ENCODE results near the gene SERHL2.

SERHL2 gene

GRCh38 chr22:42622061-42622710, 68.4 kb downstream of the SERHL2 start:
- no peaks in the 10 kb centered on the region for H4K20me1 ChIP-seq (ENCODE audit: low read depth, low read length)
- no peak overlapping the region for H3K4me3 ChIP-seq (ENCODE audit: insufficient read depth, low read length, poor library complexity, severe bottlenecking)
- no peak overlapping the region for H3K9ac ChIP-seq (ENCODE audit: low read length)
- H3K9me2 ChIP-seq (replicated peaks; ENCODE audit: insufficient read depth, low read length) = no peaks in the 10 kb centered on the region
- no peak overlapping the region for H2AFZ ChIP-seq (ENCODE audit: low read depth, low read length, severe bottlenecking)
- H3F3A ChIP-seq (ENCODE audit: insufficient read depth) = no peaks in the 10 kb centered on the region; the same call in 1 of the 2 replicates
- H3K36me3 ChIP-seq (ENCODE audit: low read length) = no peaks in the 10 kb centered on the region
- H3K9me3 ChIP-seq (ENCODE audit: insufficient read depth, low read length) = no peaks in the 10 kb centered on the region
- no peak for TF ChIP-seq EZH2phosphoT487 (conservative IDR thresholded peaks at IDR 0.05; ENCODE audit: low read length)
- TF ChIP-seq, protein P1, sequence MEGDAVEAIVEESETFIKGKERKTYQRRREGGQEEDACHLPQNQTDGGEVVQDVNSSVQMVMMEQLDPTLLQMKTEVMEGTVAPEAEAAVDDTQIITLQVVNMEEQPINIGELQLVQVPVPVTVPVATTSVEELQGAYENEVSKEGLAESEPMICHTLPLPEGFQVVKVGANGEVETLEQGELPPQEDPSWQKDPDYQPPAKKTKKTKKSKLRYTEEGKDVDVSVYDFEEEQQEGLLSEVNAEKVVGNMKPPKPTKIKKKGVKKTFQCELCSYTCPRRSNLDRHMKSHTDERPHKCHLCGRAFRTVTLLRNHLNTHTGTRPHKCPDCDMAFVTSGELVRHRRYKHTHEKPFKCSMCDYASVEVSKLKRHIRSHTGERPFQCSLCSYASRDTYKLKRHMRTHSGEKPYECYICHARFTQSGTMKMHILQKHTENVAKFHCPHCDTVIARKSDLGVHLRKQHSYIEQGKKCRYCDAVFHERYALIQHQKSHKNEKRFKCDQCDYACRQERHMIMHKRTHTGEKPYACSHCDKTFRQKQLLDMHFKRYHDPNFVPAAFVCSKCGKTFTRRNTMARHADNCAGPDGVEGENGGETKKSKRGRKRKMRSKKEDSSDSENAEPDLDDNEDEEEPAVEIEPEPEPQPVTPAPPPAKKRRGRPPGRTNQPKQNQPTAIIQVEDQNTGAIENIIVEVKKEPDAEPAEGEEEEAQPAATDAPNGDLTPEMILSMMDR (IDR thresholded peaks at IDR 0.05; ENCODE audit: insufficient read depth, low read length, poor library complexity, severe bottlenecking) = no peak
- H3K27me3 ChIP-seq (ENCODE audit: low read length) = no peaks in the 10 kb centered on the region
- no peak overlapping the region for H3K27ac ChIP-seq (ENCODE audit: low read depth, low read length)
- H3K4me2 ChIP-seq (ENCODE audit: low read depth, low read length, poor library complexity, severe bottlenecking) = no peak overlapping the region
- H3K79me2 ChIP-seq (ENCODE audit: insufficient read depth, low read length) = no peaks in the 10 kb centered on the region

- Histone ChIP-seq H3K9me3 (ENCODE audit: insufficient read depth, low read length) (no peaks in the 10 kb centered on the region), H3F3A (ENCODE audit: insufficient read depth) (no peaks in the 10 kb centered on the region; the same call in 1 of the 2 replicates), H3K9ac (ENCODE audit: low read length) (no peak overlapping the region), H3K79me2 (ENCODE audit: insufficient read depth, low read length) (no peaks in the 10 kb centered on the region), H3K4me2 (ENCODE audit: low read depth, low read length, poor library complexity, severe bottlenecking) (no peak overlapping the region), H3K9me2 (replicated peaks; ENCODE audit: insufficient read depth, low read length) (no peaks in the 10 kb centered on the region), H2AFZ (ENCODE audit: low read depth, low read length, severe bottlenecking) (no peak overlapping the region), H3K27me3 (ENCODE audit: low read length) (no peaks in the 10 kb centered on the region), H3K27ac (ENCODE audit: low read depth, low read length) (0 out of 2 replicates have a peak overlapping the region, but pooled peaks have one; percentile 15), H3K36me3 (ENCODE audit: low read length) (no peaks in the 10 kb centered on the region), H4K20me1 (ENCODE audit: low read depth, low read length) (no peaks in the 10 kb centered on the region), H3K4me3 (ENCODE audit: insufficient read depth, low read length, poor library complexity, severe bottlenecking) (no peak overlapping the region)
- no peak for TF ChIP-seq EZH2phosphoT487 (conservative IDR thresholded peaks at IDR 0.05; ENCODE audit: low read length)
These were observed 69.6 kb downstream of the SERHL2 start for GRCh38 chr22:42623301-42623751.

All from SU-DHL-6 (cell line).